AG09319 (cell line): Measurements from ENCODE around the gene LSS.

Experiments used
- DNase-seq: peaks from one replicate; pipeline ENCODE4 v3.0.0-alpha.2; 2010; ENCODE audit warnings: low read depth; ENCODE audit errors: extremely low read depth
- TF ChIP-seq, protein P1 (sequence below): IDR thresholded peaks from 2 replicates; pipeline ENCODE4 v1.5.1; 2011; ENCODE audit warnings: low read depth, mild to moderate bottlenecking, inconsistent platforms, low read length, moderate library complexity

LSS gene

DNA sequence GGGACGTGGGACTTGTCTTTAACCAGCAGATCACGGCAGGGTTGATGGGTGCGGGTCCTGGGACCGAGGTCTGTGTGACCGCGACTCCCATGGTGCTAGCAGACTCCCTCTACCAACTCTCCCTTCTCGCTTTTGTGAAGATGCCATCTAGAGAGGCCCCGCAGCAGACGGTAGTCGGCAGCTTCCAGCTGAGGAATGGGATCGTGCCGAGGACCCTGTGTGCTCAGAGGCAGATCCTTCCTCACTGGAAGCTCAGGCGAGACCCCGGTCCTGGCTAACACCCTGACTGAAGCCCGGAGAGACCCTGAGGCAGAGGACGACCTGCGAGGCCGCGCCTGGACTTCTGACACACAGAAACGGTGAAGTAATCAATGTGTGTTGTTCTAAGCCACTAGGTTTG is 31.8 kb downstream of the LSS start:
- TF ChIP-seq, protein P1, sequence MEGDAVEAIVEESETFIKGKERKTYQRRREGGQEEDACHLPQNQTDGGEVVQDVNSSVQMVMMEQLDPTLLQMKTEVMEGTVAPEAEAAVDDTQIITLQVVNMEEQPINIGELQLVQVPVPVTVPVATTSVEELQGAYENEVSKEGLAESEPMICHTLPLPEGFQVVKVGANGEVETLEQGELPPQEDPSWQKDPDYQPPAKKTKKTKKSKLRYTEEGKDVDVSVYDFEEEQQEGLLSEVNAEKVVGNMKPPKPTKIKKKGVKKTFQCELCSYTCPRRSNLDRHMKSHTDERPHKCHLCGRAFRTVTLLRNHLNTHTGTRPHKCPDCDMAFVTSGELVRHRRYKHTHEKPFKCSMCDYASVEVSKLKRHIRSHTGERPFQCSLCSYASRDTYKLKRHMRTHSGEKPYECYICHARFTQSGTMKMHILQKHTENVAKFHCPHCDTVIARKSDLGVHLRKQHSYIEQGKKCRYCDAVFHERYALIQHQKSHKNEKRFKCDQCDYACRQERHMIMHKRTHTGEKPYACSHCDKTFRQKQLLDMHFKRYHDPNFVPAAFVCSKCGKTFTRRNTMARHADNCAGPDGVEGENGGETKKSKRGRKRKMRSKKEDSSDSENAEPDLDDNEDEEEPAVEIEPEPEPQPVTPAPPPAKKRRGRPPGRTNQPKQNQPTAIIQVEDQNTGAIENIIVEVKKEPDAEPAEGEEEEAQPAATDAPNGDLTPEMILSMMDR = no peak
- no peak for DNase-seq

DNA sequence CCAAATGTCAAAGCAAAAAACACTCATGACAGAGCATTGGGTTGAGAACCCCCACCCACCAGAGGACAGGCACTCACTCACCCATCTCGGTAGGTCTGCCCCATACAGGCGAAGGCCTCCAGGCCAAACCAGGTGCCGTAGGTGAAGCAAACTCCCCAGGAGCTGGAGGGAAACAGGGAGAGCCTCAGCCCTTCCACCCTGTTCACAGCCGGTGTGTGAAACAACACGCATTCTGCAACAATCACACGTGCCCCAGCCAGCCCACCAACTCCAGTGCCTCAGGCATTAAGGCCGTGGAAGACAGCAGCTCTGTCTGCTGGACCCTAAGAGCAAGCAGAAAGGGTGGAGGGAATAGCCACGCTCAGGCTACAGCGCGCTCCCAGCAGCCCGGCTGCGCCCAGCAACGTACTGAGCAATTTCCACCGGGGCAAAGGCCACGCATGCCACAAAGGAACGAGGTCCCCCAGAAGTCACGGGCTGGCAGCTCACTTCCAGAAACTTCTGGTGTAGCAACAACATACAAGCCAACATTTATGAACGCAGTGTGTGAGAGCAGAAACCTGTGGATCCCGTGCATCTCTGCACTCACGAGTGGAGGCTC is 32.9 kb downstream of the LSS start:
- TF ChIP-seq, protein P1 = no peak
- DNase-seq = no peak

DNA sequence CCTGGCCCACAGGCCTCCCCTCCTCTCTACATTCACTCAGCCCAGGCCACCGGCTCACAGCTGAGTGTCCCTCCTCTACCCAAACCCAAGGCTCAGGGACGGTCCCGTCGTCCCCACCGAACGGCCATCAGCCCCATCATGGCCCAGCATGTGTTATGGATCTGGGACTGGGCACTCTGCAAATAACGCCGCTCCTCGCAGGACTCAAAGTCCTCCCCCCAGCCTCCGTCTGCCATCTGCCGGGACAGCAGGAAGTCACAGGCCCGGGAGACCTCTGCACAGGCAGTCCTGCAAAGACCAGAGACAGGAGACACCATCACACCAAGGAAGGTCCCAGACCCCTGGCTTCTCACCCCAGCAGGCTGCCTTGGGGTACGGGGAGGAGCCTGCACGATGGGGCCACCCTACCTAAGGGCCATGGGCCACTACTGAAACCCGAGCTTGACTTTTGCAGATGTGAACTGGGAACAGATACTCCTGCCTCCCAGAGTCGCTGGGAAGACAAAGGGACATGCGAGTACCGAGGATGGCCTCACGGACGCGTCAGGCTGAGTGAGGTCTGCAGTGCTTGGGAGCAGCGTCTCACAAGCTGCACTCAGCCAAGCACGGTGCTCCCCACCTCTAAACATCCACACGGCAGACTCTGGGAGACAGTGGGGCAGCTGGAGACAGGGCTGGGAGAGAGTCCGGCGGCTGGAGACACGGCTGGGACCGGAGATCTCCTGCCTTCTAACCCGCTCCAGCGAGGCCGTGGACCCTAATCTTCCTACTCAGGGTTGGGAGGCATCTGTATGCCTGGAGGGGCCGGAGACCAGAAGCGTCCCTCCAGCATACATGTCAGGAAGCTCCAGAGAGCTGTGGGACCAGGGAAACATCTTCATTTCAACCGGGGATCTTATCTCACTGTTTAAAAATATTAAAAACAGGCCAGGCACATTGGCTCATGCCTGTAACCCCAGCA is 33.9 kb downstream of the LSS start:
- no peak for DNase-seq
- TF ChIP-seq, protein P1 = no peak

DNA sequence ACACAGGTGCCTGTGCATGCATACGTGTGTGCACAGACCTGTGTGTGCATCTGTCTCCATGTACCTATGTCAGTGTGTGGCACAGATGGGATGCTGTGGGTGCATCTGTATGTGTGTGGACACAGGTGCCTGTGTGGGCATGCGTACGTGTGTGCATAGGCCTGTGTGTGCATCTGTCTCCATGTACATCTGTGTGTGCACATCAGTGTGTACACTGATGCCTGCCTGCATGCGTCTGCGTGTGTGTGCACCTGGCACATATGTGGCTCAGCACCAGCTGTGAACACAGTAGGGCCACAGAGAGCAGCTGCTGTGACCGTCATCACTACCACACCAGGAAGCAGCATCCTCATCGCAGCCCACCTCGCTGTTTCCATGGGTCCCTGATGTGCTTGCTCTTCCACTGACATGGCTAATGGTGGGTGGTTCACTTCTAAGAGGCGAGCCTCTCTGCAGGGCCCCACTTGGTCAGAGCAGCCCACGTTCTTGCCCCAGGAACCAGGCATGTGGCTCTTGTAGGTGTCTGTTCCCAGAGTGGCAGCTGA is 34.7 kb downstream of the LSS start:
- DNase-seq = no peak
- TF ChIP-seq, protein P1 = no peak

DNA sequence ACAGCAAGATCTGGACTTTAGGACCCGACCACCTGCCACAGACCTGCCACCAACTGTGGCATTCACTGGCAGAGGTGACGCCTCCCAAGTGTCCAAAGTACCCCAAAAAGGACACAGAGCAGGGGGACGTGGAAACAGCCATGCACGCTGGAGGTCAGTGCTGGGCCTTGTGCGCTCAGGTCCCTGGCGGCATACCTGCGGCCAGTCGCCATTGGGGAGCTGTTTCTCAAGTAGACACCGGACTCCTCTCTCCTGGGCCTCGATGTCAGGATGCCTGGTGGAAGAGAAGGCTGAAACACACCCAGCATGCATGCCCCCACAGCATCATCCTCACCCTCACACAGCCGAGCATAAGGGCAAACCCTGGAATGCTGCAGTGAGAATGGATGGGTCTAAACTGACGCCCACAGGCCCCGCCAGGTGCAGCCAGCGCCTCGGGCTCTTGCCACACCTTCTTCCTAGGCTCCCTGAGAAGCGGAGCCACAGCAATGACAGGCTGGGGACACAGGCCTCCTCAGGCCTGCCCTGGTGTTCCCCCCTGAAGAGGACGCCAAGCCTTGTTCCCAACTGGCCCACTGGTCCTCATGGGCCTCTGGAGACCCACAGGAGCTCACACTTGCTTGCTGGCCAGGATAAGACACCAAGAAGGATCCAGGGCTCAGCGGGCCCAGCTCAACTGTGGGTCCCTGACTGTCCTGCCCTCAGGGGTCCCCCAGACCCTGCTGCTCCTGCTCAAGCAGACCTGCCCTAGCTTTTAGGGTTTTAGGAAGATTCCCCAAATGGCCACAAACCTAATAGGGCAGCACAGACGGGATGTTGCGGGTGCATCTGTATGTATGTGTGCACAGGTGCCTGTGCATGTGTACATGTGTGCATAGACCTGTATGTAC is 36.6 kb downstream of the LSS start:
- no peak for DNase-seq
- TF ChIP-seq, protein P1 = no peak

DNA sequence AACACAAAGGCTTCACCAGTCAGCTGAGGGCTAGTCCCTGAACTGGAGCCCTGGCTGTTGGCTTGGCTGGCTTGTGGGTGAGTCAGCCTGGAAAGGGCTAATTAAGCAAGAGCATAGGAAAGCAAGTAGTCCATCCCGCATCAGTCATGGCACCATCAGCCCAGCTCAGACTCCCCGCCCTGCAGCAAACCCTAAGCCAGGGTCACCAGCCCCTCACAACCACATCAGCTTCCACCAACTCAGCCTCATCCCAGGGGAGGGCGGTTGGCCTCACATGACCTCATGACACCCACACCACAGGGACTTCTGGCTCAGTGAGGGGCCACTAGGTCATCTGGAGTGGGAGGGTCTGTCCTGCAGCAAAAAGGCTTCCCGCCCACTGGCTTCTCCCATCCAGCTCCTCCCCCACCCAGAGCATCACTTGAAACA is 37.3 kb downstream of the LSS start:
- TF ChIP-seq, protein P1 = no peak
- DNase-seq = peak; percentile 43
